ENCODE data around the gene NCAPH2. TPM values are rescaled to one million over a fixed set of nuclear protein-coding genes. Genes with fewer than 3 reads are reported as not detected.

Gene NCAPH2
- total RNA-seq, 1 donor from 2014 or later: 41.2 TPM

- H3K27me3 Mint-ChIP-seq (ENCODE audit: insufficient read depth, low read depth): peaks cover 28% of the 10 kb centered on the region
- peaks cover 20% of the 10 kb centered on the region for H3K4me1 Mint-ChIP-seq
- peaks cover 46% of the 10 kb centered on the region for H4K20me1 ChIP-seq (ENCODE audit: low read depth)
- DNase-seq (ENCODE audit: low spot score): peak; percentile 98
- H3K79me2 ChIP-seq (ENCODE audit: low read depth): peaks cover 47% of the 10 kb centered on the region
- H3K27ac Mint-ChIP-seq: peak within 1 kb of the TSS; percentile 28
- H3K9ac ChIP-seq: peak within 1 kb of the TSS; percentile 88
- H3K4me3 Mint-ChIP-seq: peak within 1 kb of the TSS; percentile 87
- TF ChIP-seq EZH2phosphoT487 (IDR thresholded peaks at IDR 0.05): no peak
- TF ChIP-seq CTCF (IDR thresholded peaks at IDR 0.05): no peak
- no peak for TF ChIP-seq EZH2 (IDR thresholded peaks at IDR 0.05)
- no peaks in the 10 kb centered on the region for H3K9me3 ChIP-seq (ENCODE audit: low read depth)
- H3K36me3 ChIP-seq: no peaks in the 10 kb centered on the region
- H3K9me3 Mint-ChIP-seq: peaks cover 2% of the 10 kb centered on the region
- H3K36me3 Mint-ChIP-seq: no peaks in the 10 kb centered on the region
- H3K27ac ChIP-seq: no peak within 1 kb of the TSS
- peak within 1 kb of the TSS; percentile 99 for H3K4me2 ChIP-seq
- peak within 1 kb of the TSS; percentile 4 for H2AFZ ChIP-seq (replicated peaks)
- H3K27me3 ChIP-seq: peaks cover 14% of the 10 kb centered on the region
- H3K4me3 ChIP-seq: peak within 1 kb of the TSS; percentile 91
- peaks cover 13% of the 10 kb centered on the region for H3K4me1 ChIP-seq
- no peaks in the 10 kb centered on the region for H3F3A ChIP-seq (ENCODE audit: low read depth)
These were observed 33.0 kb upstream of the NCAPH2 start, which contains the start of gene SBF1 for GRCh38 chr22:50474710-50475651. Gene SBF1, minus strand, starts transcription at chr22:50475035. Its CDS starts 195 bp downstream, at chr22:50474840.

GRCh38 chr22:50475652-50476002, 32.4 kb upstream of the NCAPH2 start:
- peaks cover 21% of the 10 kb centered on the region for H3K27me3 ChIP-seq
- H3K79me2 ChIP-seq (ENCODE audit: low read depth): peaks cover 40% of the 10 kb centered on the region
- H3K27ac Mint-ChIP-seq: no peak overlapping the region
- no peaks in the 10 kb centered on the region for H3F3A ChIP-seq (ENCODE audit: low read depth)
- H3K9me3 ChIP-seq (ENCODE audit: low read depth): no peaks in the 10 kb centered on the region
- H3K9me3 Mint-ChIP-seq: peaks cover 2% of the 10 kb centered on the region
- peaks cover 20% of the 10 kb centered on the region for H3K4me1 Mint-ChIP-seq
- H3K9ac ChIP-seq: no peak overlapping the region
- H3K36me3 Mint-ChIP-seq: no peaks in the 10 kb centered on the region
- H3K27me3 Mint-ChIP-seq (ENCODE audit: insufficient read depth, low read depth): peaks cover 35% of the 10 kb centered on the region
- peak overlapping the region; percentile 83 for H3K4me3 Mint-ChIP-seq
- no peak for DNase-seq (ENCODE audit: low spot score)
- peak overlapping the region; percentile 67 for H3K4me2 ChIP-seq
- no peaks in the 10 kb centered on the region for H3K36me3 ChIP-seq
- TF ChIP-seq EZH2 (IDR thresholded peaks at IDR 0.05) (no peak), CTCF (IDR thresholded peaks at IDR 0.05) (no peak)
- H2AFZ ChIP-seq (replicated peaks): no peak overlapping the region
- peak overlapping the region; percentile 91 for H3K4me3 ChIP-seq
- peaks cover 11% of the 10 kb centered on the region for H3K4me1 ChIP-seq
- no peak overlapping the region for H3K27ac ChIP-seq
- H4K20me1 ChIP-seq (ENCODE audit: low read depth): peaks cover 40% of the 10 kb centered on the region

- H4K20me1 ChIP-seq (ENCODE audit: low read depth): peaks cover 27% of the 10 kb centered on the region
- Mint-ChIP-seq H3K4me1 (peaks cover 20% of the 10 kb centered on the region), H3K9me3 (peaks cover 2% of the 10 kb centered on the region), H3K4me3 (peak overlapping the region; percentile 83), H3K36me3 (no peaks in the 10 kb centered on the region), H3K27me3 (ENCODE audit: insufficient read depth, low read depth) (peaks cover 39% of the 10 kb centered on the region), H3K27ac (no peak overlapping the region)
- peaks cover 33% of the 10 kb centered on the region for H3K27me3 ChIP-seq
- H3K4me1 ChIP-seq: peaks cover 11% of the 10 kb centered on the region
- no peak overlapping the region for H3K4me2 ChIP-seq
- no peak overlapping the region for H2AFZ ChIP-seq (replicated peaks)
- peaks cover 28% of the 10 kb centered on the region for H3K79me2 ChIP-seq (ENCODE audit: low read depth)
- DNase-seq (ENCODE audit: low spot score): no peak
- no peak overlapping the region for H3K4me3 ChIP-seq
- H3K27ac ChIP-seq: no peak overlapping the region
- H3K36me3 ChIP-seq: no peaks in the 10 kb centered on the region
- TF ChIP-seq EZH2 (IDR thresholded peaks at IDR 0.05): no peak
- TF ChIP-seq EZH2phosphoT487 (IDR thresholded peaks at IDR 0.05): no peak
- no peak for TF ChIP-seq CTCF (IDR thresholded peaks at IDR 0.05)
- no peaks in the 10 kb centered on the region for H3K9me3 ChIP-seq (ENCODE audit: low read depth)
- no peak overlapping the region for H3K9ac ChIP-seq
- peaks cover 3% of the 10 kb centered on the region for H3F3A ChIP-seq (ENCODE audit: low read depth)
These were observed 31.2 kb upstream of the NCAPH2 start for GRCh38 chr22:50476868-50477267.

Data from neural progenitor cell (in vitro differentiated cells).